WERI-Rb-1 (cell line): Measurements from ENCODE around the gene RABL6.
"Not testable (repeated sequence)": the region's sequence is repeated elsewhere in the genome, so short reads cannot be mapped to it uniquely, and the experiment has no call there.

Experiments
- DNase-seq: peaks from one replicate; pipeline ENCODE4 v3.0.0-alpha.2; 2020
- H3K27ac ChIP-seq: fragments of 250-450 bp; sonication (Bioruptor Pico); 2 replicates; pipeline ENCODE4 v1.5.1; 2020; ENCODE audit warnings: mild to moderate bottlenecking, moderate library complexity
- H3K27me3 ChIP-seq: fragments of 250-450 bp; sonication (Bioruptor Pico); 2 replicates; pipeline ENCODE4 v1.5.1; 2021; ENCODE audit warnings: mild to moderate bottlenecking, low read depth, moderate library complexity; ENCODE audit not compliant: insufficient read depth, severe bottlenecking
- H3K36me3 ChIP-seq: fragments of 250-450 bp; sonication (Bioruptor Pico); 2 replicates; pipeline ENCODE4 v1.5.1; 2020; ENCODE audit warnings: mild to moderate bottlenecking, moderate library complexity
- H3K4me3 ChIP-seq: 2 replicates; pipeline ENCODE4 v1.5.1; 2011; ENCODE audit warnings: low read depth, mild to moderate bottlenecking, control low read depth, low read length
- H3K9me3 ChIP-seq: fragments of 250-450 bp; sonication (Bioruptor Pico); 2 replicates; pipeline ENCODE4 v1.5.1; 2021; ENCODE audit warnings: mild to moderate bottlenecking, moderate library complexity; ENCODE audit not compliant: severe bottlenecking
- CTCF ChIP-seq: IDR thresholded peaks from 2 replicates; pipeline ENCODE4 v1.5.1; 2011; ENCODE audit warnings: low read depth, mild to moderate bottlenecking, control low read depth, inconsistent platforms, low read length

The RABL6 gene

GRCh38 chr9:136787690-136788400 lies 19.9 kb upstream of the RABL6 start:
- Histone ChIP-seq H3K27me3 (no peaks in the 10 kb centered on the region), H3K9me3 (no peaks in the 10 kb centered on the region), H3K4me3 (0 out of 2 replicates have a peak overlapping the region, but pooled peaks have one; percentile 13), H3K27ac (peak overlapping the region; percentile 89), H3K36me3 (peaks cover 4% of the 10 kb centered on the region; the same call in 1 of the 2 replicates)
- TF ChIP-seq CTCF: peak; percentile 70
- peak; percentile 77 for DNase-seq

- H3K36me3 ChIP-seq, H3K9me3 ChIP-seq, H3K27me3 ChIP-seq: not testable (repeated sequence)
- DNase-seq: peak; percentile 71
- H3K4me3 ChIP-seq: peak overlapping the region; percentile 2; the same call in 1 of the 2 replicates
- H3K27ac ChIP-seq: peak overlapping the region; percentile 89
Measured at GRCh38 chr9:136788644-136789522, 18.9 kb upstream of the RABL6 start.

- Histone ChIP-seq H3K36me3 (peaks cover 8% of the 10 kb centered on the region), H3K4me3 (no peak overlapping the region), H3K27me3 (no peaks in the 10 kb centered on the region), H3K27ac (peak overlapping the region; percentile 89), H3K9me3 (no peaks in the 10 kb centered on the region)
- no peak for DNase-seq
- no peak for TF ChIP-seq CTCF
Measured at GRCh38 chr9:136789523-136789937, 18.2 kb upstream of the RABL6 start.

- no peak for TF ChIP-seq CTCF
- no peaks in the 10 kb centered on the region for H3K27me3 ChIP-seq
- H3K9me3 ChIP-seq: no peaks in the 10 kb centered on the region
- peak; percentile 100 for DNase-seq
- peak within 1 kb of the TSS; percentile 82 for H3K4me3 ChIP-seq
- H3K36me3 ChIP-seq: peaks cover 8% of the 10 kb centered on the region
- H3K27ac ChIP-seq: peak within 1 kb of the TSS; percentile 89
Measured at GRCh38 chr9:136790640-136791515, 16.9 kb upstream of the RABL6 start, which contains the start of gene TMEM141. TMEM141 (plus strand) TSS chr9:136791344; CDS start chr9:136791371, 27 bp downstream.

GRCh38 chr9:136791516-136792276 lies 16.1 kb upstream of the RABL6 start:
- Histone ChIP-seq H3K27ac (peak overlapping the region; percentile 85), H3K27me3 (no peaks in the 10 kb centered on the region), H3K36me3 (peaks cover 8% of the 10 kb centered on the region), H3K4me3 (peak overlapping the region; percentile 82), H3K9me3 (no peaks in the 10 kb centered on the region)
- TF ChIP-seq CTCF: peak; percentile 89
- peak; percentile 75 for DNase-seq
